ENCODE results near the gene ZNF594. TPM values are rescaled to one million over a fixed set of nuclear protein-coding genes. Genes with fewer than 3 reads are reported as not detected.
"Not testable (repeated sequence)": the region's sequence is repeated elsewhere in the genome, so short reads cannot be mapped to it uniquely, and the experiment has no call there.

The ZNF594 gene
- total RNA-seq, 1 donor from 2014 or later: 8.9 TPM

- Histone ChIP-seq H3K27me3 (ENCODE audit: control insufficient read depth in 3 of 3, insufficient read depth in 3 of 3, low read length in 3 of 3) (no peaks in the 10 kb centered on the region), H3K27ac (ENCODE audit: low read depth, low read length) (no peak overlapping the region), H3K4me1 (ENCODE audit: control insufficient read depth in 3 of 3, insufficient read depth in 3 of 3, low read length in 3 of 3) (no peaks in the 10 kb centered on the region), H3K9ac (ENCODE audit: low read depth in 1 of 3, low read length in 3 of 3) (no peak overlapping the region), H3K36me3 (ENCODE audit: control insufficient read depth in 3 of 3, insufficient read depth in 3 of 3, low read length in 3 of 3) (peaks cover 11 to 24% (median 21%) of the 10 kb centered on the region in 3 donors), H3K4me3 (ENCODE audit: low read length in 3 of 3) (no peak overlapping the region), H3K9me3 (ENCODE audit: control insufficient read depth in 3 of 3, low read length in 3 of 3) (peaks cover 33 to 39% (median 34%) of the 10 kb centered on the region in 3 donors)
These were observed 12.7 kb downstream of the ZNF594 start for GRCh38 chr17:5179003-5179402.

GRCh38 chr17:5175027-5175426, 16.6 kb downstream of the ZNF594 start:
- H3K4me3 ChIP-seq (ENCODE audit: low read length in 3 of 3); H3K27ac ChIP-seq (ENCODE audit: low read depth, low read length); H3K9ac ChIP-seq (ENCODE audit: low read depth in 1 of 3, low read length in 3 of 3); H3K27me3 ChIP-seq (ENCODE audit: control insufficient read depth in 3 of 3, insufficient read depth in 3 of 3, low read length in 3 of 3); H3K4me1 ChIP-seq (ENCODE audit: control insufficient read depth in 3 of 3, insufficient read depth in 3 of 3, low read length in 3 of 3); H3K9me3 ChIP-seq (ENCODE audit: control insufficient read depth in 3 of 3, low read length in 3 of 3): not testable (repeated sequence)
- peaks cover 12 to 21% (median 13%) of the 10 kb centered on the region in 3 donors for H3K36me3 ChIP-seq (ENCODE audit: control insufficient read depth in 3 of 3, insufficient read depth in 3 of 3, low read length in 3 of 3)

- peaks cover 4 to 14% (median 9%) of the 10 kb centered on the region in 3 donors for H3K36me3 ChIP-seq (ENCODE audit: control insufficient read depth in 3 of 3, insufficient read depth in 3 of 3, low read length in 3 of 3)
- H3K27me3 ChIP-seq (ENCODE audit: control insufficient read depth in 3 of 3, insufficient read depth in 3 of 3, low read length in 3 of 3); H3K9ac ChIP-seq (ENCODE audit: low read depth in 1 of 3, low read length in 3 of 3); H3K9me3 ChIP-seq (ENCODE audit: control insufficient read depth in 3 of 3, low read length in 3 of 3); H3K27ac ChIP-seq (ENCODE audit: low read depth, low read length); H3K4me3 ChIP-seq (ENCODE audit: low read length in 3 of 3); H3K4me1 ChIP-seq (ENCODE audit: control insufficient read depth in 3 of 3, insufficient read depth in 3 of 3, low read length in 3 of 3): not testable (repeated sequence)
These were observed 25.7 kb downstream of the ZNF594 start for GRCh38 chr17:5165791-5166564.

- Histone ChIP-seq H3K9ac (ENCODE audit: low read depth in 1 of 3, low read length in 3 of 3) (no peak overlapping the region), H3K4me3 (ENCODE audit: low read length in 3 of 3) (no peak overlapping the region), H3K4me1 (ENCODE audit: control insufficient read depth in 3 of 3, insufficient read depth in 3 of 3, low read length in 3 of 3) (no peaks in the 10 kb centered on the region), H3K27ac (ENCODE audit: low read depth, low read length) (no peak overlapping the region), H3K36me3 (ENCODE audit: control insufficient read depth in 3 of 3, insufficient read depth in 3 of 3, low read length in 3 of 3) (peaks cover 4 to 15% (median 9%) of the 10 kb centered on the region in 3 donors), H3K9me3 (ENCODE audit: control insufficient read depth in 3 of 3, low read length in 3 of 3) (no peaks in the 10 kb centered on the region), H3K27me3 (ENCODE audit: control insufficient read depth in 3 of 3, insufficient read depth in 3 of 3, low read length in 3 of 3) (no peaks in the 10 kb centered on the region)
These were observed 27.2 kb downstream of the ZNF594 start for GRCh38 chr17:5164436-5164835.

GRCh38 chr17:5161793-5162192, 29.9 kb downstream of the ZNF594 start:
- not testable (repeated sequence) for H3K27me3 ChIP-seq (ENCODE audit: control insufficient read depth in 3 of 3, insufficient read depth in 3 of 3, low read length in 3 of 3); H3K27ac ChIP-seq (ENCODE audit: low read depth, low read length); H3K4me1 ChIP-seq (ENCODE audit: control insufficient read depth in 3 of 3, insufficient read depth in 3 of 3, low read length in 3 of 3); H3K4me3 ChIP-seq (ENCODE audit: low read length in 3 of 3); H3K9ac ChIP-seq (ENCODE audit: low read depth in 1 of 3, low read length in 3 of 3); H3K9me3 ChIP-seq (ENCODE audit: control insufficient read depth in 3 of 3, low read length in 3 of 3)
- peaks cover 2 to 11% (median 4%) of the 10 kb centered on the region in 3 donors for H3K36me3 ChIP-seq (ENCODE audit: control insufficient read depth in 3 of 3, insufficient read depth in 3 of 3, low read length in 3 of 3)

- not testable (repeated sequence) for H3K4me1 ChIP-seq (ENCODE audit: control insufficient read depth in 3 of 3, insufficient read depth in 3 of 3, low read length in 3 of 3); H3K9ac ChIP-seq (ENCODE audit: low read depth in 1 of 3, low read length in 3 of 3); H3K27ac ChIP-seq (ENCODE audit: low read depth, low read length); H3K4me3 ChIP-seq (ENCODE audit: low read length in 3 of 3); H3K9me3 ChIP-seq (ENCODE audit: control insufficient read depth in 3 of 3, low read length in 3 of 3); H3K27me3 ChIP-seq (ENCODE audit: control insufficient read depth in 3 of 3, insufficient read depth in 3 of 3, low read length in 3 of 3)
- H3K36me3 ChIP-seq (ENCODE audit: control insufficient read depth in 3 of 3, insufficient read depth in 3 of 3, low read length in 3 of 3): peaks cover 2 to 11% (median 4%) of the 10 kb centered on the region in 3 donors
These were observed 31.0 kb downstream of the ZNF594 start for GRCh38 chr17:5160702-5161101.

- H3K27me3 ChIP-seq (ENCODE audit: control insufficient read depth in 3 of 3, insufficient read depth in 3 of 3, low read length in 3 of 3); H3K4me1 ChIP-seq (ENCODE audit: control insufficient read depth in 3 of 3, insufficient read depth in 3 of 3, low read length in 3 of 3); H3K4me3 ChIP-seq (ENCODE audit: low read length in 3 of 3); H3K27ac ChIP-seq (ENCODE audit: low read depth, low read length); H3K36me3 ChIP-seq (ENCODE audit: control insufficient read depth in 3 of 3, insufficient read depth in 3 of 3, low read length in 3 of 3); H3K9me3 ChIP-seq (ENCODE audit: control insufficient read depth in 3 of 3, low read length in 3 of 3); H3K9ac ChIP-seq (ENCODE audit: low read depth in 1 of 3, low read length in 3 of 3): not testable (repeated sequence)
These were observed 45.5 kb downstream of the ZNF594 start for GRCh38 chr17:5146122-5146521.

GRCh38 chr17:5142877-5143276, 48.8 kb downstream of the ZNF594 start:
- not testable (repeated sequence) for H3K27ac ChIP-seq (ENCODE audit: low read depth, low read length); H3K9ac ChIP-seq (ENCODE audit: low read depth in 1 of 3, low read length in 3 of 3); H3K4me3 ChIP-seq (ENCODE audit: low read length in 3 of 3); H3K27me3 ChIP-seq (ENCODE audit: control insufficient read depth in 3 of 3, insufficient read depth in 3 of 3, low read length in 3 of 3); H3K36me3 ChIP-seq (ENCODE audit: control insufficient read depth in 3 of 3, insufficient read depth in 3 of 3, low read length in 3 of 3); H3K4me1 ChIP-seq (ENCODE audit: control insufficient read depth in 3 of 3, insufficient read depth in 3 of 3, low read length in 3 of 3); H3K9me3 ChIP-seq (ENCODE audit: control insufficient read depth in 3 of 3, low read length in 3 of 3)

GRCh38 chr17:5139458-5139732, 52.3 kb downstream of the ZNF594 start:
- Histone ChIP-seq H3K27me3 (ENCODE audit: control insufficient read depth in 3 of 3, insufficient read depth in 3 of 3, low read length in 3 of 3) (no peaks in the 10 kb centered on the region), H3K9me3 (ENCODE audit: control insufficient read depth in 3 of 3, low read length in 3 of 3) (no peaks in the 10 kb centered on the region), H3K36me3 (ENCODE audit: control insufficient read depth in 3 of 3, insufficient read depth in 3 of 3, low read length in 3 of 3) (peaks cover 0 to 2% (median 0%) of the 10 kb centered on the region in 3 donors), H3K9ac (ENCODE audit: low read depth in 1 of 3, low read length in 3 of 3) (no peak overlapping the region), H3K4me1 (ENCODE audit: control insufficient read depth in 3 of 3, insufficient read depth in 3 of 3, low read length in 3 of 3) (no peaks in the 10 kb centered on the region), H3K27ac (ENCODE audit: low read depth, low read length) (no peak overlapping the region), H3K4me3 (ENCODE audit: low read length in 3 of 3) (no peak overlapping the region)

- H3K27ac ChIP-seq (ENCODE audit: low read depth, low read length): no peak overlapping the region
- no peaks in the 10 kb centered on the region for H3K27me3 ChIP-seq (ENCODE audit: control insufficient read depth in 3 of 3, insufficient read depth in 3 of 3, low read length in 3 of 3)
- no peaks in the 10 kb centered on the region for H3K9me3 ChIP-seq (ENCODE audit: control insufficient read depth in 3 of 3, low read length in 3 of 3)
- no peak overlapping the region for H3K9ac ChIP-seq (ENCODE audit: low read depth in 1 of 3, low read length in 3 of 3)
- H3K4me3 ChIP-seq (ENCODE audit: low read length in 3 of 3): no peak overlapping the region
- no peaks in the 10 kb centered on the region for H3K4me1 ChIP-seq (ENCODE audit: control insufficient read depth in 3 of 3, insufficient read depth in 3 of 3, low read length in 3 of 3)
- peaks cover 0 to 2% (median 0%) of the 10 kb centered on the region in 3 donors for H3K36me3 ChIP-seq (ENCODE audit: control insufficient read depth in 3 of 3, insufficient read depth in 3 of 3, low read length in 3 of 3)
These were observed 52.8 kb downstream of the ZNF594 start for GRCh38 chr17:5138616-5139457.

Data from skeletal muscle tissue (tissue), 4 donors.